A673 (cell line): ENCODE measurements around the gene FANCD2OS. TPM values are rescaled to one million over a fixed set of nuclear protein-coding genes. Genes with fewer than 3 reads are reported as not detected.

Source experiments
- BruUV-seq: library from RNA; stranded (reverse); fragments of 400-500 nt; replicated peaks from 2 replicates; lab custom pipeline; 2021; lab: Mats Ljungman, UMichigan
- CTCF ChIA-PET: fragments of 300-600 bp; sonication (Branson Sonifier 250); formaldehyde crosslinking; loops from one replicate; lab custom pipeline; 2022; ENCODE audit warnings: antibody characterized with exemption; lab: Charles Lee
- POLR2A ChIA-PET: fragments of 300-600 bp; sonication (Branson Sonifier 250); formaldehyde crosslinking; loops from one replicate; lab custom pipeline; 2022; ENCODE audit warnings: antibody characterized with exemption; ENCODE audit not compliant: low non-redundant PET; lab: Charles Lee
- DNase-seq: peaks from one replicate; pipeline ENCODE4 v3.0.0-alpha.2; 2015; ENCODE audit warnings: low spot score
- H3K27ac ChIP-seq: fragments of 200-600 bp; sonication (generic); 2 replicates; pipeline ENCODE4 v1.5.1; 2016; ENCODE audit warnings: mixed run types, low read depth, mild to moderate bottlenecking, mixed read lengths, antibody characterized with exemption, low read length; ENCODE audit not compliant: poor library complexity, severe bottlenecking
- H3K27me3 ChIP-seq: fragments of 200-600 bp; sonication (generic); replicated peaks from 2 replicates; pipeline ENCODE4 v1.6.1; 2017; ENCODE audit warnings: mixed run types, low read depth, mild to moderate bottlenecking, mixed read lengths, antibody characterized with exemption, low read length; ENCODE audit not compliant: insufficient read depth, poor library complexity
- H3K36me3 ChIP-seq: fragments of 200-600 bp; sonication (generic); 2 replicates; pipeline ENCODE4 v1.6.1; 2016; ENCODE audit warnings: mixed run types, mild to moderate bottlenecking, mixed read lengths, antibody characterized with exemption, low read length; ENCODE audit not compliant: insufficient read depth, poor library complexity, severe bottlenecking
- H3K4me1 ChIP-seq: fragments of 200-600 bp; sonication (generic); 2 replicates; pipeline ENCODE4 v1.6.1; 2017; ENCODE audit warnings: mixed run types, mild to moderate bottlenecking, mixed read lengths, antibody characterized with exemption, low read length; ENCODE audit not compliant: insufficient read depth, poor library complexity, severe bottlenecking
- H3K4me3 ChIP-seq: fragments of 200-600 bp; sonication (generic); 2 replicates; pipeline ENCODE4 v1.5.1; 2016; ENCODE audit warnings: low read depth, mixed run types, mild to moderate bottlenecking, mixed read lengths, low read length; ENCODE audit not compliant: poor library complexity, severe bottlenecking
- H3K9me3 ChIP-seq: fragments of 200-600 bp; sonication (generic); 2 replicates; pipeline ENCODE4 v1.6.1; 2016; ENCODE audit warnings: mixed run types, low read depth, mild to moderate bottlenecking, mixed read lengths, antibody characterized with exemption, low read length; ENCODE audit not compliant: poor library complexity, severe bottlenecking
- CTCF ChIP-seq: fragments of 300-800, 200-600 bp; sonication (generic); conservative IDR thresholded peaks from 2 replicates; pipeline ENCODE4 v1.5.1; 2017; ENCODE audit warnings: low read depth, mild to moderate bottlenecking, antibody characterized with exemption, low read length, moderate library complexity, mixed read lengths
- EZH2 ChIP-seq: fragments of 200-600 bp; sonication (generic); IDR thresholded peaks from 2 replicates; pipeline ENCODE4 v1.6.1; 2017; ENCODE audit warnings: borderline replicate concordance, low read depth, mild to moderate bottlenecking, mixed read lengths, antibody characterized with exemption, low read length; ENCODE audit not compliant: poor library complexity, severe bottlenecking
- intact Hi-C: fragments of 100-400 bp; cut with micrococcal nuclease; formaldehyde crosslinking; loops from one replicate; pipeline ENCODE4 v1.10.0; 2022; ENCODE audit not compliant: unreplicated experiment
- total RNA-seq: library from RNA; stranded (reverse); gene quantifications from 2 replicates; pipeline ENCODE4 v1.2.3, GENCODE V29; 2021

FANCD2OS gene
- total RNA-seq, 1 experiment from 2014 or later, result not detected

- TF ChIP-seq CTCF (no peak), EZH2 (no peak)
- no TSS peak for BruUV-seq
- peaks cover 60% of the 10 kb centered on the region for H3K36me3 ChIP-seq
- ChIA-PET CTCF (no interaction called here), POLR2A (no interaction called here)
- H3K4me1 ChIP-seq, result no peaks in the 10 kb centered on the region
- DNase-seq, result no peak
- H3K9me3 ChIP-seq, result no peaks in the 10 kb centered on the region
- no peak overlapping the region for H3K4me3 ChIP-seq
- no peaks in the 10 kb centered on the region for H3K27me3 ChIP-seq
- intact Hi-C loops, result no loop called here
- no peak overlapping the region for H3K27ac ChIP-seq
Observed at GRCh38 chr3:10090179-10090578, 17.9 kb downstream of the FANCD2OS start.

DNA sequence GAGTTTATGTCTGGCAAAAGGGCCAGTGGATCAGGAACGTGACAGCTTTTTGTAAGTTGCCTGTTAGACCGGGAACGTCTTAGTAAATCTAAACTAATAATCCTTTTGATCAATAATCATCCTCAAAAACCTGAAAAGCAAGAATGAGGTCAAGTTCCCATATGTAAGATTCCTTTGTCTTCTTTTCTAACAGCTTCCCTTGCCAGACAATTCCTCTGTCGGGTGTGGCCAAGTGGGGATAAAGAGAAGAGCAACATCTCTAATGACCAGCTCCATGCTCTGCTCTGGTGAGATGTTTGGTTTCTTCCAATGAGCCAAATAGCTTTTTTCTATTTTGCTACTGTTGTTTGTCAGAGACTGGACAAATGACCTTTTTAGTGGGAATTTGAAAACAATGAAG is 19.8 kb downstream of the FANCD2OS start:
- TF ChIP-seq CTCF, result no peak
- no peak for TF ChIP-seq EZH2
- Histone ChIP-seq H3K27me3 (no peaks in the 10 kb centered on the region), H3K27ac (no peak overlapping the region), H3K4me1 (no peaks in the 10 kb centered on the region), H3K36me3 (peaks cover 61% of the 10 kb centered on the region), H3K4me3 (no peak overlapping the region), H3K9me3 (no peaks in the 10 kb centered on the region)
- ChIA-PET POLR2A (no interaction called here), CTCF (no interaction called here)
- DNase-seq, result no peak
- BruUV-seq, result no TSS peak
- intact Hi-C loops, result no loop called here

DNA sequence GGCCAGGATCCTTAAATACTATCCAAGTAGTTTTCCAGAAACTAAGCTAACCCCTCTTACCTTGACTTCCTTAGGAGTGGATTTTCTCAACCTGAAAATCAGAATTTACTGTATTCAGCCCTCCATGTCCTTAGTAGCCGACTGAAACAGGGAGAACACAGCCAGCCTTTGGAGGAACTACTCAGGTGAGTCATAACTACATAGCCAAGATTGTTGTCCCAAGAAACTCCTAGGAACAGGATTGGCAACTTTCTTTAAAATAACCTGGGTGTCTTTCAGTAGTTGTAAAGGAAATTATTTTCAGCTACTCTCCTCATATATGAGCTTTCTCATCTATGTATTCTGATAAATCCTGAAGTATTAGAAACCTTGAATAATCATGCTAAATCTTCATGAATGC is 22.3 kb downstream of the FANCD2OS start:
- no peak for TF ChIP-seq EZH2
- TF ChIP-seq CTCF, result no peak
- H3K36me3 ChIP-seq, result peaks cover 68% of the 10 kb centered on the region
- H3K4me1 ChIP-seq, result no peaks in the 10 kb centered on the region
- intact Hi-C loops, result no loop called here
- H3K27ac ChIP-seq, result no peak overlapping the region
- H3K27me3 ChIP-seq, result no peaks in the 10 kb centered on the region
- ChIA-PET CTCF (no interaction called here), POLR2A (no interaction called here)
- H3K9me3 ChIP-seq, result no peaks in the 10 kb centered on the region
- no TSS peak for BruUV-seq
- no peak for DNase-seq
- H3K4me3 ChIP-seq, result no peak overlapping the region
